Sciatic nerve (tissue), 2 donors: ENCODE results near the gene CR1. TPM values are rescaled to one million over a fixed set of nuclear protein-coding genes. Genes with fewer than 3 reads are reported as not detected.
"Not testable (repeated sequence)": the region's sequence is repeated elsewhere in the genome, so short reads cannot be mapped to it uniquely, and the experiment has no call there.

Experiments
- ATAC-seq: fragments of 200-7000 bp; cut with Tn5 transposase; one replicate; pipeline ENCODE4 v1.9.1; 2020; ENCODE audit warnings: mild to moderate bottlenecking, moderate library complexity
- DNase-seq: peaks from one replicate; pipeline ENCODE4 v3.0.0-alpha.2; 2020; ENCODE audit warnings: low spot score
- intact Hi-C: fragments of 100-400 bp; cut with DNase I; formaldehyde crosslinking; loops from one replicate; pipeline ENCODE4 v1.14.2; 2022
- total RNA-seq: library from RNA; stranded (reverse); fragmentation: NEBNext Ultra II Directional; extraction: Animal tissue kit (Norgen Biotek cat#: 25700); gene quantifications from one replicate; pipeline ENCODE4 v1.2.1, GENCODE V29; 2021
- donor health status: DM: no; HTN: no; CAD: no.
- donor health status: DM: no; HTN: no; CAD: no.

The CR1 gene
- total RNA-seq, 1 donor from 2014 or later = 30.1 TPM

DNA sequence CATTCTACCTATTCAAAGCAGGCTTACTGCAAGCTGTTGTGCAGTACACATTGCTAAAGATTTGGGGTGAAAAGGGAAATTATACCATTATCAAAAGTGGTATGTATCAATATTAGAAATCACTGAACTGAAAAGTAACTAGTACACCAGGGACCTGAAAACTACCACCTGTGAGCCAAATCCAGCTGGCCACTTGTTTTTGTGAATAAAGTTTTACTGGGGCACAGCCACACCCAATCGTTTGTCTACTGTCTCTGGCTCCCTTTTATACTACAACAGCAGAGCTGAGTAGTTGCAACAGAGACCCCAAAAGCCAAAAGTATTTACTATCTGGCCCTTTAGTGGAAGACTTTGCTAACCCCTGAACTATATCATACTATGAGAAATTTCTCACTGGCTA lies 135.2 kb downstream of the CR1 start:
- no peak for ATAC-seq
- DNase-seq = no peak
- intact Hi-C loops = no loop called here

DNA sequence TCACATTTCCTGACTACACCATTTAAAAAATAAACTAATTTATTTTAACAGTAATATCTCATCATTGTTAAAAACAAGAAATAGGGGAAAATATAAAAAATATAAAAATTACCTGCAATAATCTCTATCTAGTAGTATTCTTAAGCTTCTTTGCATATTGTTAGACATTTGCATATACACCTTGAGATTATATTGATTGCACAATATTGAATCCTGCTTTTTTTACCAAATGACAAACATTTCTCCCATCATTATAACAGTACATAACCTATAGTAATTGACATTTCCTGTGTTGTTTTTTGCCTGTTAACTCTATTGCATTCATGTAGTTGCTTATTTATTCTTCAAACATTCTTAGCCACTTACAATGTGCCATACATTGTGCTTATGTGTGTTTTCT lies 137.3 kb downstream of the CR1 start:
- intact Hi-C loops = no loop called here
- ATAC-seq (no peak), DNase-seq (no peak)

DNA sequence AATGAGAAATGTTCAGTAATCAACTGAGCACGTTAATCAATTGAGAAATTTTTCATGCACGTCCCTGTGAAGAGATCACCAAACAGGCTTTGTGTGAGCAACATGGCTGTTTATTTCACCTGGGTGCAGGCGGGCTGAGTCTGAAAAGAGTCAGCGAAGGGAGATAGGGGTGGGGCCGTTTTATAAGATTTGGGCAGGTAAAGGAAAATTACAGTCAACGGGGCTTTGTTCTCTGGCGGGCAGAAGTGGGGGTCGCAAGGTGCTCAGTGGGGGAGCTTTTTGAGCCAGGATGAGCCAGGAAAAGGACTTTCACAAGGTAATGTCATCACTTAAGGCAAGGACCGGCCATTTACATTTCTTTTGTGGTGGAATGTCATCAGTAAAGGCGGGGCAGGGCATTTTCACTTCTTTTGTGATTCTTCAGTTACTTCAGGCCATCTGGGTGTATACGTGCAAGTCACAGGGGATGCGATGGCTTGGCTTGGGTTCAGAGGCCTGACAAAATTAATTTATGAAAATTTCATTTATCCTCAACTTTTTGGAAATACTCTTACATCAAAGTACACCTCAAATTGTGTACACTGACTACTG lies 137.8 kb downstream of the CR1 start:
- ATAC-seq, intact Hi-C loops: not testable (repeated sequence)

DNA sequence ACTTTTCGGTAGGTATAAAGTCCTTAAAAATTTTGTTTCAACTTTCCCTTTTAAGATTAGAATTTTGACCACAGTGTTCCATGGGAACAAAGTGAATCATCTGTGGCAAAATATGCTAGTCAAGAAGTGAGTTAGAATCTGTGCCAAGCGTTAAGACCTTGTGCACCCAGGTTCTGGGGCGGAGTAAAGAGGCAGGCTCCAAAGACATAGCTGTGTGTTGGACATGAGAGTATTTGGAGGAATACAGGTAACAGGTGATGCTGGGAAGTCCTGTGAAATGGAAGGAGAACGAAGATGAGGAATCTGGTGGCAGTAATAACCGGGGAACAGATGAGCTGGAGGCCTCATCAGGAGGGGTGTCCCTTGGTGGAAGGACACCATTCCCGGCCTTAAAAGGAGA lies 138.3 kb downstream of the CR1 start:
- intact Hi-C loops, ATAC-seq, DNase-seq: not testable (repeated sequence)

More for the DNA sequence above, 137.8 kb downstream of the CR1 start:
- not testable (repeated sequence) for DNase-seq

DNA sequence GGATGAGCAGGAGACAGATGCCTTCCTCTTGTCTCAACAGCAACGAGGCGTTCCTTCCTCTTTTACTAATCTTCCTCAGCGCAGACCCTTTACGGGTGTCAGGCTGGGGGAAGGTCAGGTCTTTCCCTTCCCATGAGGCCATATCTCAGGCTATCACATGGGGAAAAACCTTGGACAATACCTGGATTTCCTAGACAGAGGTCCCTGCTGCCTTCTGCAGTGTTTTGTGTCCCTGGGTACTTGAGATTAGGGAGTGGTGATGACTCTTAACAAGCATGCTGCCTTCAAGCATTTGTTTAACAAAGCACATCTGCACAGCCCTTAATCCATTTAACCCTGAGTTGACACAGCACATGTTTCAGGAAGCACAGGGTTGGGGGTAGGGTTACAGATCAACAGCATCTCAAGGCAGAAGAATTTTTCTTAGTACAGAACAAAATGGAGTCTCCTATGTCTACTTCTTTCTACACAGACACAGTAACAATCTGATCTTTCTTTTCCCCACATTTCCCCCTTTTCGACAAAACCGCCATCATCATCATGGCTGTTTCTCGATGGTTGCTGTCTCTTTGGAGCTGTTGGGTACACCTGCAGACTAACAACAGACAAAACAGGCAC lies 139.7 kb downstream of the CR1 start:
- intact Hi-C loops, DNase-seq, ATAC-seq: not testable (repeated sequence)

DNA sequence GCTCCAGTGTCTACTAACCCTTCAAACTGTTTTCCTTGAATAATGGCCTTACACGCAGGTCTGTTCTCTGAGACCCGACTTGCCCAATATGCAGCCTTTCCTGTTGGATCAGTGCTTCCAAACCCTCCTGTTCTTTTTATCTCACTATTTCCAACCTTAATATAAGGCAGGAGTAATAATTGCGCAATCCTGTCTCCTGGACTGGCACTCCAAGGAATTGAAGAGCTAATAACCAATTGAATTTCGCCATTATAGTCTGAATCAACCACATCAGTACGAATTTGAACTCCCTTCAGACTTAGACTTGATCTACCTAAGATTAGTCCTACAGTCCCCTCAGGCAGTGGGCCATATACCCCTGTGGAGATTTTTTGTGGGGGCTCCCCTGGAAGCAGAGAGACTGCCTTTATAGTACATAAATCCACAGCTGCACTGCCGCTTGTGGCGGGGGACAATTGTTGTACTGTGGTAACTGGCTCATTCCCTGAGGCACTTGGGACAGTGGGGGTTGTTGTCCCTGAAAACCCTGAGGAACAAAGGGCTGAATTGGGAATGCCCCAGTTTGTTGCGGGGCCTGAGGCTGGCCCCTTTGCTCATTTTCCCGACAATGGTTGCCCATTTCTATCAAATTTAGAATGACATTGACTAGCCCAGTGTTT lies 142.7 kb downstream of the CR1 start:
- DNase-seq, ATAC-seq, intact Hi-C loops: not testable (repeated sequence)

DNA sequence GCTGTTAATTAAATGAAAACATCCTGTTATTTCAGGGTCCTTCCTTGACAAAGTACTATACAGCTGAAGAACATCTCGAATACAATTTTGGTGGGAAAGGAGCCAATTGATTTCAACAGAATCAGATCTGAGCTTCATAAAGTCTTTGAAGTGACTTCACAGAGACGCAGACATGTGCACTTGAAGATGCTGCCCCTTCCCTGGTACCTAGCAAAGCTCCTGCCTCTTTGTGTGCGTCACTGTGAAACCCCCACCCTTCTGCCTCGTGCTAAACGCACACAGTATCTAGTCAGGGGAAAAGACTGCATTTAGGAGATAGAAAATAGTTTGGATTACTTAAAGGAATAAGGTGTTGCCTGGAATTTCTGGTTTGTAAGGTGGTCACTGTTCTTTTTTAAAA lies 143.4 kb downstream of the CR1 start:
- ATAC-seq, intact Hi-C loops, DNase-seq: not testable (repeated sequence)

DNA sequence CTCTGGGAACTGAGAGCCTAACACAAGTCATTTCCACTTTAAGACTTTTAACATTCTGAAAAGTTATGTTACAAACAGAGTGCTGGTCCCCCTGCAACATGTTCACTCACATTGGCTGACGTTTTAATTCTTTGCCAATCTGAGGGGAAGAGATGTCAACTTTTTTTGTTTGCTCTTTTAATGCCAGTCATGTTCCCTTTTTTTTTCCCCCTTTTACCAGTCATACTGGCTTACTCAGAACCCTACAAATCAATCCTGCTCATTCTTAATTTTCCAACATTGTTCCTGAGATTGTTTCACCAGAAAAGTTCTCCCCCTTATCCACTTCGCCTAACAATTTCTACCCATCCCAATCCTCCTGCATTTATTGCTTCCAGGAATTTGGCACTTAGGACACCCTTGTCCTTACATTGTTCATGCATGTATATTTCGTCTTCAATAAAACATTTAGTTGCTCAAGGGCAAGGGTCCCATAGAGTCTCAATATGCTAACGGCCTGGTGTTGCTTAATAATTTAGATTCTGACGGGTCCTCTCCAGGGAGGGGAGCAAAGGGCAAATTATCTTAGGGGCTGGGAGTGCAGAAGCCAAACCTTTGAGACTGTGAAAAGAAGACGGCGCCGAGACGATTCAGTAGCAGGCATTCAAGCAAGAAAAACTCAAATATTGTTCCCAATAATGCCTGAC lies 148.4 kb downstream of the CR1 start:
- intact Hi-C loops = no loop called here
- DNase-seq (no peak), ATAC-seq (no peak)

DNA sequence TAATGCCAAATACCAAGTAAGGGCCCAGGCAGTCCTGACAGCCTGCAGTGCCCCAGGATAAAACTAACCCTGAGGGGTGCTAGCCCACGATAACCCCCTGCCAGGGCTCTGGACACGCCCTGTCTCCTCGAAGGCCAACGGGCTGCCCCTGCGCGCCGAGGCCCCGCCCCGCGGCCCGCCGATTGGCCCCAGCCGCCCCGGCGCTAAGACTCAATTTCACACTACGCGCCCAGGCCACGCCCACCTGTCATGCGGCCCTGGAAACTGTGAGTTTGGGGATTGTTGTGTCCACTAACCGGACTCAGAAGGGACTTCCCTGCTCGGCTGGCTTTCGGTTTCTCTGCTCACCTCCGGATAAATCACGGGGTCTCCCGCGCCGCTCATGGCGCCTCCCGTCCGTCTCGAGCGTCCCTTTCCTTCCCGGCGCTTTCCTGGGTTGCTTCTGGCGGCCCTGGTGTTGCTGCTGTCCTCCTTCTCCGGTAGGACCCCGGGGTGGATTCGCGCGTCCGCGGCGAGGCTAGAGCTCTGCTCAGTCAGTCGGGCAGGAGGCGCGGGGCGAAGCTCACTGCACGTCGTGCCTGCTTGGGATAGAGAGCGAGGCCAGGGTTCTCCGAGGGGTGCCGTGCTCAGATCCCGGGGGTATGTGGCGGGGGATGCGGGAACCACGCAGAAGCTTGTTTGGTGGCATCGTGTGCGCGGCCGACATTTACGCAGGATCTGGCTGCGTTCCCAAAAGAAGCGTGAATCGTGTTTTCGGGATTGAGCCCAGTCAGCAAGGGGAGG lies 149.1 kb downstream of the CR1 start, which contains the start of gene CR1L:
Gene CR1L (plus strand): TSS at position 282 of the 783 bp plus-strand sequence. CDS start 101 bp downstream, at position 383.
- intact Hi-C loops = no loop called here
- DNase-seq = peak; percentile 89
- peak; percentile 98 for ATAC-seq

DNA sequence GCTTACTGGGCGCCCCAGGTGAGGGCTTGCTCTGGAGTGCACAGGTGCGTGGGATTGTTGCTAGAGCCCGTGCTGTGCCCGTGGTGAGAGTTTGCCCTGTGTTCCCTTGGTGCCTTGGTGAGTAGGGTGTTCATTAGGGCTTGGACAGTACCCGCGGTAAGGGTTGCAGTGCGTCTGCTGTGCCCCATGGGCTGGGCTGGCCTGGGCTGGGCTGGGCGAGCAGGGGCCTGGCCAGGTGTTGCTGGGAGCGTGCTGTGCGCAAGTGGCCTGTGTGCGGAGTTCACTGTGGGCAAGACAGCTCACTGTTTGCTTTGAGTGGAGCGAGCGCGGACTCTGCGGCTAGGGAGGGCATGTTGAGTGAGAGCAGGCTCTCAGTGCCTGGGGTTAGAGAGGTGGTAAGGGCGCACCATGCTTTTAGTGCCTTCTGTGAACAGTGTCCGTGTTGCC lies 149.7 kb downstream of the CR1 start:
- ATAC-seq (peak; percentile 40), DNase-seq (no peak)
- intact Hi-C loops = no loop called here

DNA sequence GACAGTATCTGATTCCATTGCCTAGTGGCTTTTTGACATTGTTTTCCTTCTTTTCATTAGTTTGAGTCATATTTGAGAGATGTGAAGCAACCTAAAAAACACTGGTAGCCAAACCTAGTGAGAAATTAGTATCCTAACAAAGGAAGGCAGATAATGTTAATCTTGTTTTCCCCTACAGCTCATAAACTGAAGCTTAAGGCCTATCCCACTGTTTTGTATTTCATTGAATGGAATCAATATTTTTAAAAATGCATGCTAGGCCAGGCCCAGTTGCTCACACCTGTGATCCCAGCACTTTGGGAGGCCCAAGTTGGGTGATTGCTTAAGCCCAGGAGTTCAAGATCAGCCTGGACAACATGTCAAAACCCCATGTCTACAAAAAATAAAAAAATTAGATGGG lies 150.2 kb downstream of the CR1 start:
- no peak for ATAC-seq
- DNase-seq = no peak
- intact Hi-C loops = no loop called here

DNA sequence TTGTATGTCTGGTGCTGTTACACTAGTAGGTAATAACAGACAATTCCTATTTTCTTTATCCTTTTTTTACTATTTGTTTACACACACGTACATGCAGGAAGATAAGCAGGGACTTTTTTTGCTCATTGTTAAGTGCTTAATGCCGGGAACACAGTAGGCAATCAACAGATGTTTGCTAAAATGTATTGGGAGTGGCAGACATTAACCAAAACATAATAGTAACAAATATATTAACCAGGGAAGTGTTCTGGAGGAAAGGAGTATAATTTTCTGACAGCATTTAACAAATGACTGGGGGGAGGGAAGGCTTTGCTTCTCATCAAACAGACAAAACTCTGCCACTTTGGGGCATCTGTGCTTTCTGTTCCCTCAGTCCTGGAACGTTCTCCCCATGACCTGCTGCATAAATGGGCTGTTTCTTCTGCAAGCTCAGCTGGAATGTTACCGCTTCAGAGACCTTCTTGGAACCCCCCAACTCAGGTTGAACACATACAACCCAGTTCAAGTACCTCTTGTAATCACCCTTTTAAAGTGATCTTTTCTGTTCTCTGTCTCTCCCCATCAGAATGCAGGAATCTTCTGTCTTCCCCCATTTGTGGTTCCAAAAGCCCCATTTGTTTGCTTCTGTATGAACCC lies 151.1 kb downstream of the CR1 start:
- ATAC-seq (no peak), DNase-seq (no peak)
- intact Hi-C loops = no loop called here

DNA sequence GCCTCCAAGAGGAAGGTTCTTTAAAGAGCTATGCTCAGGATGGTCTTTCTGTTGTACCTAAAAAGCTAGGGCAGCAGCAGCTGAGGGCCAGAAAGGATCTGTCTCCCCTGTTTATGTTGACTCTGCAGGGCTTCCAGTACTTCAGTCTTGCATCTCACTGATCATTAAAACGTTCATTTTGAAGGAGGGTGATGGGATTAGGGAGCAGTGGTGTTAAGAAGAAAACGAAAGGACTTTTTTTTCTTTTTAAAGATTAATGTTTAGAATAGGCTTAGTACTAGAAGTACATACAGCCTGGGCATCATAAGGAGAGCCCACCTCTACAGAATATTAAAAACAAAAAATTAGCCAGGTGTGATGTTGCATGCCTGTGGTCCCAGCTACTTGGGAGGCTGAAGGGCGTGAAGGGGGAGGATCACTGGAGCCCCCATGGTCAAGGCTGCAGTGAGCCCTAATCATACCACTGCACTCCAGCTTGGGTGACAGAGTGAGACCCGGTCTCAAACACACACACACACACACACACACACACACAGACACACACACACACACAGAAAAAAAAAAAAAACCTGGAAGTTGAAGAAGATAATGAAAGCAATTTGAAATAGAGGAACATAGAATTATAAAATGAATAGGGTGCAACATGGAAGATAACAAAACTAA lies 151.8 kb downstream of the CR1 start:
- intact Hi-C loops = no loop called here
- no peak for DNase-seq
- no peak for ATAC-seq

DNA sequence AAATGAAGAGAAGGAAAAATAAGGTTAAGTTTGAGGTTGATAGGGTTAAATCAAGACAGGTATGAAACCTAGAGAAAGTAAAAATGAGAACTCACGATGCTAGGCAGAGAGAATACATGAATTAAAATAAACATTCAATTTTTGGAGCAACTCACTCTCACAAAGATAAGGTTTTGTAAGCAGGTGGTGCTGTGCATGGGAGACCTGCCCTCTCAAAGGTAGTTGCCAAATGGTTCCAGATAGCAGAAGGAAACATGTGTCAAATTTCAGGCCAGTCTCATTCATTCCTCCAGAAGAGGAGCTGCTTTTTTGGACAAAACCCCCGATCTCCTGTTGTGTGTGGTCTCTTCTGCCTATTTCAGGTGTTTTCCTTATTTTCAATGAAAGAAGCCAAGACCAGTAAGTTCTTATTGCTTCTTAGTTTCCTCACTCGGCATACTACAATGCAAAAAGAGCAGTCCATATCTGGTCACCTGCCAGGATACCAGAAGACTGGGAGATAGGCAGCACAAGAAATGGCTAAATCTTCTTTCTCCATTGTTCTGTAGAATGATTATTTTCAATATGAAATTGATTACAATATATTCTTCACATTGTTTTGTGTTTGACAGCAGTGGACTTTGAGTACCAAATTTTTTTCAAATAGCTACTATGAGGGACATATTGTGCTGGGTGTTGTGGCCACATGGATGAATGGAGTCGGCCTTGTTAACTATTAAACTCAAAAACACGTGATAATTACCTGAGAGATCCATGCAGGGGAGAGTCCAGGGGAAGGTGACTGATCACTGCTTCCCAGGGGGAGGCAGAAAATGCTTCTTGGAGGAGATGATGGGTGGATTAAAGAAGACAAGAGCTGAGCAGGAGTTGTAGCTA lies 152.6 kb downstream of the CR1 start:
- intact Hi-C loops = no loop called here
- DNase-seq (no peak), ATAC-seq (no peak)

DNA sequence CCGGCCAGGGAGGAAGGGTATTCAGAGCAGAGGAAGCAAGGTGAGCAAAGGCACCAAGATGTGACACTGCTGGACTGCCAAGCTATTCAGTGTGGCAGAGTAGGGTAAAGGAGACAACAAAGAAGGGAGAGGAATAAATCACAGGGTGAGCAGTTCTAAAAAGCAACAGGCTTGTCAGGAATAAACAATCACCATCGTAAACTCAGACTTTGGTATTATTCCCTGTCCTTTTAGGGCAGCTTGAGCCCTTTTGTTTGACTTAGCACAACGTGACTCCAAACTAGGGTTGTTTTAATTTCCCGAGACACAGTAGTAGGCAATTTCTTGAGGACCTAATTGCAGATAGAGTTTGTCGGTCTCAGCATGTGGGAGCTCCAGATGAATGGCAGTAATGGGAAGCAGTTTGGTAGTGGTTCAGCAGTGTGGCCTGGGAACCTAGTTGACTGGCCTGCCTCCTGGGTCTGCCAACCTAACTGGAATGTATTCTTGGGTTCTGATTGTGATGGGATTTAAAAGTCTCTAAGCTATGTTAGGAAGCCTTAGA lies 153.3 kb downstream of the CR1 start:
- intact Hi-C loops = no loop called here
- ATAC-seq (no peak), DNase-seq (no peak)

DNA sequence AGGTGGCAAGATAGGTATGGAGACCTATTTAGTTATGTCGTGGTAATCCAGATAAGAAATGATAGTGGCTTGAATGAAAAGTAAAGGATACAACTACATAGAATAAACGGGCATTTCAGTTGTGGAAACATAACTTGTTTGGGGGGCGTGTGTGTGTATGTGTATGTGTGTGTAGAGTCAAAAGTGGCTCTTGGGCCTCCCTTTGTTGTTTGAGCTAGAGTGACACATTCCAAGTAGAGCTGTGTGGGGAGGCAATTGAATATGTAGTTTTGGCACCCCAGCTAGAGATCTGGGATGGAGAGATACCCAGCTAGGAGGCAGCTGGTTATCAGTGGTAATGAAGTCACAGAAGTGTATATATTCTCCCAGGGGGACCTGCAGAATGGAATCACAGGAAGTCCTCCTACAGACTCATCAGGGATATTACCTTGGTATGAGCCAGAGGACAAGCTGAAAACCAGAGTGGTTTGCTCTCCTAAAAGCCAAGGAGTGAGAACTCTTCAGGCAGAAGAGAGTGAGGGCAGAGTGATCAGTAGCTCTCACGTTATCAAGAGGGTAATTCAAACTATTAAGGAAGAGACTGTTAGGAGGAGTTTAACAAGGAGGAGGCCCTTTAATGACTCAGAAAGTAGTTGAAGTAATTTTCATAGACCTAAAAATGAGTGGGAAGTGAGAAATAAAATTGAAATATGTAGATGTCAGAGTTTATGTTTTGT lies 154.1 kb downstream of the CR1 start:
- DNase-seq (no peak), ATAC-seq (no peak)
- intact Hi-C loops = no loop called here
